GM20000 (cell line): ENCODE data around the gene PIEZO1.

ENCODE experiments used
- DNase-seq: peaks from one replicate; pipeline ENCODE4 v3.0.0; 2012; ENCODE audit warnings: low spot score
- CTCF ChIP-seq: IDR thresholded peaks from 2 replicates; pipeline ENCODE4 v1.5.1; 2012; ENCODE audit warnings: mild to moderate bottlenecking, control low read depth; ENCODE audit errors: extremely low read depth, missing control alignments

PIEZO1 gene

GRCh38 chr16:88753602-88754001 lies 31.4 kb downstream of the PIEZO1 start:
- no peak for TF ChIP-seq CTCF
- no peak for DNase-seq

GRCh38 chr16:88753191-88753590 lies 31.8 kb downstream of the PIEZO1 start:
- no peak for TF ChIP-seq CTCF
- DNase-seq, result no peak

- no peak for DNase-seq
- TF ChIP-seq CTCF, result no peak
These were observed 32.5 kb downstream of the PIEZO1 start for GRCh38 chr16:88752386-88753002.

- no peak for DNase-seq
- no peak for TF ChIP-seq CTCF
These were observed 34.2 kb downstream of the PIEZO1 start for GRCh38 chr16:88750854-88751253.

- no peak for DNase-seq
- no peak for TF ChIP-seq CTCF
These were observed 35.7 kb downstream of the PIEZO1 start for GRCh38 chr16:88749358-88749757.

- no peak for TF ChIP-seq CTCF
- no peak for DNase-seq
These were observed 36.7 kb downstream of the PIEZO1 start for GRCh38 chr16:88748364-88748763.

- TF ChIP-seq CTCF, result peak; percentile 36
- DNase-seq, result peak; percentile 77
These were observed 37.3 kb downstream of the PIEZO1 start for GRCh38 chr16:88747588-88748301.
